NCI-H69 (cell line): ENCODE data around the gene TMEM123.
"Not testable (repeated sequence)": the region's sequence is repeated elsewhere in the genome, so short reads cannot be mapped to it uniquely, and the experiment has no call there.

ENCODE experiments used
- DNase-seq: peaks from one replicate; lab custom pipeline; 2025; lab: John Stamatoyannopoulos, UW

TMEM123 gene

GRCh38 chr11:102449651-102450570 lies 2.7 kb downstream of the TMEM123 start:
- peak; percentile 38 for DNase-seq

- DNase-seq: no peak
Observed at GRCh38 chr11:102448869-102449224, 3.7 kb downstream of the TMEM123 start.

GRCh38 chr11:102447941-102448868 lies 4.4 kb downstream of the TMEM123 start:
- DNase-seq: no peak

- no peak for DNase-seq
Observed at GRCh38 chr11:102447193-102447592, 5.4 kb downstream of the TMEM123 start.

- no peak for DNase-seq
Observed at GRCh38 chr11:102446606-102447005, 6.0 kb downstream of the TMEM123 start.

GRCh38 chr11:102444693-102445092 lies 7.9 kb downstream of the TMEM123 start:
- not testable (repeated sequence) for DNase-seq

- DNase-seq: not testable (repeated sequence)
Observed at GRCh38 chr11:102444142-102444541, 8.4 kb downstream of the TMEM123 start.

- not testable (repeated sequence) for DNase-seq
Observed at GRCh38 chr11:102439063-102439363, 13.6 kb downstream of the TMEM123 start.

- no peak for DNase-seq
Observed at GRCh38 chr11:102438311-102439062, 14.1 kb downstream of the TMEM123 start.

GRCh38 chr11:102437727-102438126 lies 14.8 kb downstream of the TMEM123 start:
- DNase-seq: no peak

- DNase-seq: no peak
Observed at GRCh38 chr11:102436976-102437375, 15.6 kb downstream of the TMEM123 start.

GRCh38 chr11:102436561-102436960 lies 16.0 kb downstream of the TMEM123 start:
- DNase-seq: no peak

- DNase-seq: no peak
Observed at GRCh38 chr11:102435688-102436087, 16.9 kb downstream of the TMEM123 start.

- DNase-seq: not testable (repeated sequence)
Observed at GRCh38 chr11:102433571-102433970, 19.0 kb downstream of the TMEM123 start.

GRCh38 chr11:102432560-102432959 lies 20.0 kb downstream of the TMEM123 start:
- not testable (repeated sequence) for DNase-seq

- DNase-seq: no peak
Observed at GRCh38 chr11:102431404-102431803, 21.2 kb downstream of the TMEM123 start.

GRCh38 chr11:102430158-102430836 lies 22.3 kb downstream of the TMEM123 start:
- DNase-seq: peak; percentile 51

GRCh38 chr11:102429691-102430090 lies 22.9 kb downstream of the TMEM123 start:
- DNase-seq: peak; percentile 85

GRCh38 chr11:102429226-102429625 lies 23.3 kb downstream of the TMEM123 start:
- DNase-seq: no peak

GRCh38 chr11:102428696-102429095 lies 23.9 kb downstream of the TMEM123 start:
- peak; percentile 92 for DNase-seq

- DNase-seq: no peak
Observed at GRCh38 chr11:102427068-102427467, 25.5 kb downstream of the TMEM123 start.

- no peak for DNase-seq
Observed at GRCh38 chr11:102426570-102426969, 26.0 kb downstream of the TMEM123 start.
